Endothelial cell of umbilical vein (primary cell): ENCODE measurements around the gene HOOK2. TPM values are rescaled to one million over a fixed set of nuclear protein-coding genes. Genes with fewer than 3 reads are reported as not detected.

Experiments used
- BruUV-seq: library from RNA; stranded (reverse); fragments of 400-500 nt; replicated peaks from 2 replicates; lab custom pipeline; 2021; lab: Mats Ljungman, UMichigan
- CTCF ChIA-PET: fragments of 300-600, 350-600 bp; sonication (Branson Sonifier 250); formaldehyde crosslinking; loops from one replicate; lab custom pipeline; 2021; ENCODE audit warnings: antibody characterized with exemption, inconsistent platforms; lab: Charles Lee
- POLR2A ChIA-PET: fragments of 300-600, 350-600 bp; sonication (Branson Sonifier 250); formaldehyde crosslinking; loops from one replicate; lab custom pipeline; 2021; ENCODE audit warnings: antibody characterized with exemption, inconsistent platforms; lab: Charles Lee
- DNase-seq: peaks from one replicate; pipeline ENCODE4 v3.0.0-alpha.2; 2011; ENCODE audit warnings: low read depth, low spot score
- FAIRE-seq: peaks from 2 replicates; lab custom pipeline; 2011; peaks lifted over from hg19 to GRCh38; lab: Jason Lieb, UNC
- H2AFZ ChIP-seq: 2 replicates; pipeline ENCODE4 v1.6.0; 2012; ENCODE audit warnings: low read depth, low read length, control low read depth, inconsistent platforms
- H3K27ac ChIP-seq: 2 replicates; pipeline ENCODE4 v1.5.1; 2011; ENCODE audit warnings: low read depth, mild to moderate bottlenecking, control low read depth, low read length, moderate library complexity; ENCODE audit not compliant: insufficient read depth
- H3K27me3 ChIP-seq, 2 experiments: 2 replicates each; pipeline versions ENCODE4 v1.6.0 to v1.6.1; 2011; ENCODE audit warnings: low read length in 2 of 2, mixed read lengths in 1 of 2; ENCODE audit not compliant: control insufficient read depth in 2 of 2, insufficient read depth in 2 of 2
- H3K36me3 ChIP-seq, 2 experiments: 2 replicates in 1 of 2; 3 replicates in 1 of 2; pipeline ENCODE4 v1.5.1; 2011; ENCODE audit warnings: low read length in 2 of 2, mild to moderate bottlenecking in 1 of 2, moderate library complexity in 1 of 2; ENCODE audit not compliant: control insufficient read depth in 2 of 2, insufficient read depth in 2 of 2; ENCODE audit errors: extremely low read depth in 1 of 2
- H3K4me1 ChIP-seq: 3 replicates; pipeline ENCODE4 v1.5.1; 2011; ENCODE audit warnings: mild to moderate bottlenecking, low read length; ENCODE audit not compliant: control insufficient read depth, insufficient read depth; ENCODE audit errors: extremely low read depth
- H3K4me2 ChIP-seq: 2 replicates; pipeline ENCODE4 v1.6.1; 2011; ENCODE audit warnings: low read length, control low read depth, mixed read lengths; ENCODE audit not compliant: insufficient read depth
- H3K4me3 ChIP-seq, 3 experiments: fragments of 200-600 bp in 1 of 3; sonication (generic), shearing (Covaris generic) in 1 of 3; replicated peaks in 1 of 3; 2 replicates each; pipeline ENCODE4 v1.5.1; 2011 to 2016; ENCODE audit warnings: control low read depth in 3 of 3, low read length in 3 of 3, mild to moderate bottlenecking in 2 of 3, inconsistent platforms in 1 of 3, low read depth in 1 of 3, moderate library complexity in 1 of 3; ENCODE audit not compliant: insufficient read depth in 1 of 3
- H3K79me2 ChIP-seq: 2 replicates; pipeline ENCODE4 v1.6.0; 2012; ENCODE audit warnings: low read length, inconsistent platforms; ENCODE audit not compliant: control insufficient read depth, insufficient read depth
- H3K9ac ChIP-seq: replicated peaks from 2 replicates; pipeline ENCODE3; 2011; ENCODE audit warnings: low read length, control low read depth; ENCODE audit not compliant: insufficient read depth; ENCODE audit errors: extremely low read depth
- H3K9me1 ChIP-seq: replicated peaks from 3 replicates; pipeline ENCODE4 v1.6.0; 2011; ENCODE audit warnings: mild to moderate bottlenecking, low read length; ENCODE audit not compliant: control insufficient read depth, insufficient read depth; ENCODE audit errors: extremely low read depth
- H3K9me3 ChIP-seq: replicated peaks from 2 replicates; pipeline ENCODE4 v1.5.1; 2012; ENCODE audit warnings: low read length, inconsistent platforms; ENCODE audit not compliant: control insufficient read depth, insufficient read depth
- H4K20me1 ChIP-seq: replicated peaks from 2 replicates; pipeline ENCODE3; 2011; ENCODE audit warnings: mild to moderate bottlenecking, low read length; ENCODE audit not compliant: control insufficient read depth, insufficient read depth; ENCODE audit errors: extremely low read depth
- CTCF ChIP-seq, 2 donors: IDR thresholded peaks; 1 replicate in 1 of 2; 2 replicates in 1 of 2; pipeline ENCODE4 v1.5.1; 2011; ENCODE audit warnings: low read length in 2 of 2, mild to moderate bottlenecking in 2 of 2, moderate library complexity in 2 of 2, control low read depth in 1 of 2, inconsistent platforms in 1 of 2, low read depth in 1 of 2; ENCODE audit not compliant: insufficient read depth in 1 of 2; ENCODE audit errors: extremely low read depth in 1 of 2
- JUN ChIP-seq: IDR thresholded peaks from 2 replicates; pipeline ENCODE4 v1.6.1; 2011; ENCODE audit warnings: borderline replicate concordance, low read depth; ENCODE audit not compliant: insufficient read length, insufficient read depth
- dilution Hi-C: fragments of 300-500 bp; cut with MboI; formaldehyde crosslinking; loops from one replicate; pipeline ENCODE4 v1.15.0; 2019; ENCODE audit warnings: low sequenced_read_pairs; ENCODE audit not compliant: extremely low pct_ligation_motif_present
- intact Hi-C: fragments of 100-400 bp; cut with micrococcal nuclease; formaldehyde crosslinking; loops from one replicate; pipeline ENCODE4 v1.10.0; 2022
- polyA plus RNA-seq, 4 experiments: library from polyadenylated mRNA; depleted of rRNA in 3 of 4; stranded (reverse) in 3 of 4; unstranded in 1 of 4; fragments of >200 nt; gene quantifications; 2 replicates each; pipeline versions ENCODE4 v1.2.1 to v1.2.3, GENCODE V29; 2011 to 2012; ENCODE audit warnings: missing spikeins in 1 of 4
- total RNA-seq: library from RNA; stranded (reverse); gene quantifications from 2 replicates; pipeline ENCODE4 v1.2.3, GENCODE V29; 2021

The HOOK2 gene
- total and polyA plus RNA-seq, 2 donors (not counting 3 experiments of a cell fraction or from before 2014, with no cell fraction given): 8.0 to 17.3 TPM

- peak; percentile 29 for DNase-seq
- intact Hi-C loops: loop anchor here (1.0 to 10.0 kb wide), 2 partner anchors 11 to 119 kb away; partner anchors contain the start of genes ZNF490 and ZNF791
These were observed 41.8 kb downstream of the HOOK2 start for GRCh38 chr19:12733369-12734214.

More at GRCh38 chr19:12733369-12734214, 41.8 kb downstream of the HOOK2 start:
- H3K9ac ChIP-seq: peak overlapping the region; percentile 98
- H4K20me1 ChIP-seq: no peaks in the 10 kb centered on the region
- no peaks in the 10 kb centered on the region for H3K9me1 ChIP-seq
- peaks cover 57% of the 10 kb centered on the region for H3K79me2 ChIP-seq
- H3K4me3 ChIP-seq: peak overlapping the region; percentile 75 to 85 (median 82)
- TF ChIP-seq JUN (no peak), CTCF (IDR thresholded peaks at IDR 0.05; ENCODE audit: extremely low read depth in 1 of 2, insufficient read depth in 1 of 2, low read depth in 1 of 2, low read length in 2 of 2) (peak; percentile 21 to 32)
- H3K27ac ChIP-seq: peak overlapping the region; percentile 88
- H3K9me3 ChIP-seq: no peaks in the 10 kb centered on the region
- dilution Hi-C loops: no loop called here
- no peaks in the 10 kb centered on the region for H3K27me3 ChIP-seq
- peaks cover 23% of the 10 kb centered on the region for H3K4me1 ChIP-seq
- TSS peak; percentile 50 for BruUV-seq
- CTCF ChIA-PET: interaction anchor here (0.6 to 2.8 kb wide), 8 partner anchors 9 to 137 kb away, joined by 3 to 12 read pairs (median 4); no protein-coding TSS in a partner anchor
- H3K36me3 ChIP-seq: peaks cover 9 to 28% of the 10 kb centered on the region in 2 experiments
- H3K4me2 ChIP-seq: peak overlapping the region; percentile 89
- no peak overlapping the region for H2AFZ ChIP-seq
- peak; percentile 81 for FAIRE-seq
- POLR2A ChIA-PET: interaction anchor here (2.9 kb wide), 1 partner anchor 11 kb away, joined by 14 read pairs; the partner anchor contains the start of gene TNPO2
